Measurements from ENCODE around the gene LGR5.
"Not testable (repeated sequence)": the region's sequence is repeated elsewhere in the genome, so short reads cannot be mapped to it uniquely, and the experiment has no call there.

LGR5 gene

GRCh38 chr12:71477609-71478008 is 38.0 kb downstream of the LGR5 start:
- DNase-seq = peak in 1 of 2 experiments; percentile 1

- no peak for DNase-seq
These were observed 38.7 kb downstream of the LGR5 start for GRCh38 chr12:71478270-71478669.

- DNase-seq = no peak
These were observed 44.8 kb downstream of the LGR5 start for GRCh38 chr12:71484272-71484905.

GRCh38 chr12:71490844-71491243 is 51.2 kb downstream of the LGR5 start:
- DNase-seq = not testable (repeated sequence)

GRCh38 chr12:71492604-71493003 is 53.0 kb downstream of the LGR5 start:
- DNase-seq = no peak

- no peak for DNase-seq
These were observed 60.2 kb downstream of the LGR5 start for GRCh38 chr12:71499834-71500233.

GRCh38 chr12:71503579-71504391 is 64.2 kb downstream of the LGR5 start:
- DNase-seq = peak in 1 of 2 experiments; percentile 11

- no peak for DNase-seq
These were observed 64.9 kb downstream of the LGR5 start for GRCh38 chr12:71504476-71504875.

GRCh38 chr12:71509705-71510104 is 70.1 kb downstream of the LGR5 start:
- no peak for DNase-seq

- no peak for DNase-seq
These were observed 77.7 kb downstream of the LGR5 start for GRCh38 chr12:71517145-71517846.

- DNase-seq = no peak
These were observed 81.5 kb downstream of the LGR5 start for GRCh38 chr12:71521125-71521524.

GRCh38 chr12:71524626-71525025 is 85.0 kb downstream of the LGR5 start:
- no peak for DNase-seq

GRCh38 chr12:71533703-71534102 is 94.1 kb downstream of the LGR5 start:
- DNase-seq = no peak

- DNase-seq = no peak
These were observed 96.8 kb downstream of the LGR5 start for GRCh38 chr12:71536279-71536938.

- no peak for DNase-seq
These were observed 97.5 kb downstream of the LGR5 start for GRCh38 chr12:71536939-71537622.

GRCh38 chr12:71538807-71539206 is 99.2 kb downstream of the LGR5 start:
- no peak for DNase-seq

GRCh38 chr12:71541583-71541982 is 102.0 kb downstream of the LGR5 start:
- DNase-seq = no peak

GRCh38 chr12:71546322-71546861 is 106.8 kb downstream of the LGR5 start:
- DNase-seq = no peak

- DNase-seq = peak in 1 of 2 experiments; percentile 11
These were observed 109.3 kb downstream of the LGR5 start for GRCh38 chr12:71548893-71549292.

GRCh38 chr12:71551529-71551928 is 111.9 kb downstream of the LGR5 start:
- DNase-seq = peak in 1 of 2 experiments; percentile 10

- no peak for DNase-seq
These were observed 113.3 kb downstream of the LGR5 start for GRCh38 chr12:71552728-71553501.
